ENCODE measurements around the gene DDX42. TPM values are rescaled to one million over a fixed set of nuclear protein-coding genes. Genes with fewer than 3 reads are reported as not detected.
A peak's percentile ranks its signal among the peaks of the same experiment; 100 is the strongest.

DDX42 gene
- total and polyA plus RNA-seq, 2 of the 13 experiments (the other 11 are each of a cell fraction or from before 2014, with no cell fraction given): 87.2 to 92.9 TPM

DNA sequence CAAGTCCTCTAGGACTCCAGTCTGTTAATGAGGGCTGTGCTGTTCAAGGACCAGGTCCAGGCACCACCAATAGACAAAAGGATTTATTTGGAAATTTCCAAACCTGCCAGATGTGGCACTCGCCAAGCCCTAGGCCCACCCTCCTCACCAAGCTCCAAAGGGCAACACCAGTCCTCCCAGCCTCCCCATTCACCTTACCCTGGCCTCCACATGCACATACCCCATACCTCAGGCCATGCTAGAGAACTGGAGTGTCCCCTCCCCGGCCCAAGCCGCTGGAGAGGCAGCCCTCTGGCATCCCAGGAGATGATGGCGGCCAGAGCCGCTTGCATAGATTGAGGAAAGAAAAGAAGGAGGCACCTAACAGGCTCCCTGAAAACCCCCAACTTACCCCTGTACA lies 58.0 kb downstream of the DDX42 start (continued):
- TF ChIP-seq ZNF431 (CRISPR knock-in tag; IDR thresholded peaks at IDR 0.05; ENCODE audit: borderline replicate concordance, low read depth) (no peak), ZSCAN25 (CRISPR knock-in tag; IDR thresholded peaks at IDR 0.05) (no peak)

DNA sequence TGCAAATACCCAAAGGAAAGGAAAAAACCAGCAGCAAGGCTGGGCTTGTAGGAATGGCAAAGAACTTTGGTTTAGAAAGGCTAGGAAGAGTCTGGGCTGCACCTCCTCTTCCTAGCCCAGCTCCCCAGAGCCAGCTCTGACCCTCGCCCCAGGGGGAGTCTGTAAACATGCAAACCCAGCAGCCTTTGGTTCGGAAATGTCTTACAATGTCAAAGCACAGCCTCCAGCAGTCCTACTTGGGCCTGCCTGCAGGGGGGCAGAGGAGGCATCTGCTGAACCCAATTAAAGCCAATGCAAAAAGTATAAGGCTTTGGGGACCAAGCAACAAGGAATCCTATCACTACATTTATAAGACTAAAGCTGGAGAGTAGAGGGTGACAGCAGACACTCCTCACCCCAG lies 58.5 kb downstream of the DDX42 start:
- peak; percentile 10; the same call in 2 of the 3 replicates for ATAC-seq
- intact Hi-C loops (cut with micrococcal nuclease; ENCODE audit: unreplicated experiment) (no loop called here), in situ Hi-C loops (cut with HindIII; ENCODE audit: extremely low pct_ligation_motif_present, low pct_unique_long_range_greater_than_20kb) (no loop called here)
- Histone ChIP-seq H3K79me2 (ENCODE audit: insufficient read depth, low read length) (peaks cover 28% of the 10 kb centered on the region), H4K20me1 (ENCODE audit: insufficient read depth, low read length) (0 out of 2 replicates have a peak, but pooled peaks cover 2% of the 10 kb centered on the region), H3K27me3 (ENCODE audit: control insufficient read depth in 1 of 2, insufficient read depth in 2 of 2, low read length in 2 of 2) (no peaks in the 10 kb centered on the region; a peak in 1 of 5 replicates), H3K4me2 (ENCODE audit: low read depth, low read length) (no peak overlapping the region), H3K36me3 (replicated peaks in 1 of 2; ENCODE audit: control insufficient read depth in 1 of 2, insufficient read depth in 2 of 2, low read length in 2 of 2) (peaks cover 60 to 82% of the 10 kb centered on the region in 2 experiments), H2AFZ (ENCODE audit: low read length) (no peak overlapping the region), H3K4me3 (replicated peaks in 1 of 3; ENCODE audit: insufficient read depth in 1 of 3, low read depth in 2 of 3, low read length in 3 of 3) (no peak overlapping the region), H3K4me1 (ENCODE audit: insufficient read depth, low read length) (peaks cover 19% of the 10 kb centered on the region), H3K27ac (ENCODE audit: extremely low read length, insufficient read depth, low read length) (no peak overlapping the region), H3K9me3 (ENCODE audit: low read length) (no peaks in the 10 kb centered on the region), H3K9ac (ENCODE audit: insufficient read depth, low read depth, low read length) (no peak overlapping the region)
- no peak for DNase-seq (ENCODE audit: low spot score)
- ChIA-PET POLR2A (interaction anchor here (1.1 to 5.2 kb wide), 3 partner anchors 9 to 211 kb away, joined by 4 to 30 read pairs (median 13); partner anchors contain the start of genes CCDC47, DDX42 and MAP3K3), CTCF (ENCODE audit: low intra/inter-chr PET ratio, low total read pairs) (no interaction called here)
- FAIRE-seq: no peak
- WGBS (ENCODE audit: low lambda C conversion rate): 94% methylated on average over 2 of the region's 2 CpGs
- TSS peak; percentile 26 for BruUV-seq (replicated peaks)
- no peak for TF ChIP-seq SRSF9 (IDR thresholded peaks at IDR 0.05; ENCODE audit: borderline replicate concordance, insufficient read depth, low read depth, low read length, poor library complexity, severe bottlenecking)
- TF ChIP-seq ZNF3 (CRISPR knock-in tag; IDR thresholded peaks at IDR 0.05): no peak
- no peak for TF ChIP-seq TEAD3 (CRISPR knock-in tag; optimal IDR thresholded peaks at IDR 0.05; ENCODE audit: borderline replicate concordance)
- TF ChIP-seq, protein P1, sequence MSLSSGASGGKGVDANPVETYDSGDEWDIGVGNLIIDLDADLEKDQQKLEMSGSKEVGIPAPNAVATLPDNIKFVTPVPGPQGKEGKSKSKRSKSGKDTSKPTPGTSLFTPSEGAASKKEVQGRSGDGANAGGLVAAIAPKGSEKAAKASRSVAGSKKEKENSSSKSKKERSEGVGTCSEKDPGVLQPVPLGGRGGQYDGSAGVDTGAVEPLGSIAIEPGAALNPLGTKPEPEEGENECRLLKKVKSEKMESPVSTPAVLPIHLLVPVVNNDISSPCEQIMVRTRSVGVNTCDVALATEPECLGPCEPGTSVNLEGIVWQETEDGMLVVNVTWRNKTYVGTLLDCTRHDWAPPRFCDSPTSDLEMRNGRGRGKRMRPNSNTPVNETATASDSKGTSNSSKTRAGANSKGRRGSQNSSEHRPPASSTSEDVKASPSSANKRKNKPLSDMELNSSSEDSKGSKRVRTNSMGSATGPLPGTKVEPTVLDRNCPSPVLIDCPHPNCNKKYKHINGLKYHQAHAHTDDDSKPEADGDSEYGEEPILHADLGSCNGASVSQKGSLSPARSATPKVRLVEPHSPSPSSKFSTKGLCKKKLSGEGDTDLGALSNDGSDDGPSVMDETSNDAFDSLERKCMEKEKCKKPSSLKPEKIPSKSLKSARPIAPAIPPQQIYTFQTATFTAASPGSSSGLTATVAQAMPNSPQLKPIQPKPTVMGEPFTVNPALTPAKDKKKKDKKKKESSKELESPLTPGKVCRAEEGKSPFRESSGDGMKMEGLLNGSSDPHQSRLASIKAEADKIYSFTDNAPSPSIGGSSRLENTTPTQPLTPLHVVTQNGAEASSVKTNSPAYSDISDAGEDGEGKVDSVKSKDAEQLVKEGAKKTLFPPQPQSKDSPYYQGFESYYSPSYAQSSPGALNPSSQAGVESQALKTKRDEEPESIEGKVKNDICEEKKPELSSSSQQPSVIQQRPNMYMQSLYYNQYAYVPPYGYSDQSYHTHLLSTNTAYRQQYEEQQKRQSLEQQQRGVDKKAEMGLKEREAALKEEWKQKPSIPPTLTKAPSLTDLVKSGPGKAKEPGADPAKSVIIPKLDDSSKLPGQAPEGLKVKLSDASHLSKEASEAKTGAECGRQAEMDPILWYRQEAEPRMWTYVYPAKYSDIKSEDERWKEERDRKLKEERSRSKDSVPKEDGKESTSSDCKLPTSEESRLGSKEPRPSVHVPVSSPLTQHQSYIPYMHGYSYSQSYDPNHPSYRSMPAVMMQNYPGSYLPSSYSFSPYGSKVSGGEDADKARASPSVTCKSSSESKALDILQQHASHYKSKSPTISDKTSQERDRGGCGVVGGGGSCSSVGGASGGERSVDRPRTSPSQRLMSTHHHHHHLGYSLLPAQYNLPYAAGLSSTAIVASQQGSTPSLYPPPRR (CRISPR knock-in tag; IDR thresholded peaks at IDR 0.05; ENCODE audit: borderline replicate concordance): no peak
- TF ChIP-seq FOSL2 (CRISPR knock-in tag; IDR thresholded peaks at IDR 0.05): no peak
- no peak for TF ChIP-seq RFX5 (IDR thresholded peaks at IDR 0.05; ENCODE audit: low read depth, low read length)
- TF ChIP-seq JUN (CRISPR knock-in tag; IDR thresholded peaks at IDR 0.05): no peak
- TF ChIP-seq ZMYM3 (CRISPR knock-in tag; IDR thresholded peaks at IDR 0.05): no peak
- TF ChIP-seq, protein P2, sequence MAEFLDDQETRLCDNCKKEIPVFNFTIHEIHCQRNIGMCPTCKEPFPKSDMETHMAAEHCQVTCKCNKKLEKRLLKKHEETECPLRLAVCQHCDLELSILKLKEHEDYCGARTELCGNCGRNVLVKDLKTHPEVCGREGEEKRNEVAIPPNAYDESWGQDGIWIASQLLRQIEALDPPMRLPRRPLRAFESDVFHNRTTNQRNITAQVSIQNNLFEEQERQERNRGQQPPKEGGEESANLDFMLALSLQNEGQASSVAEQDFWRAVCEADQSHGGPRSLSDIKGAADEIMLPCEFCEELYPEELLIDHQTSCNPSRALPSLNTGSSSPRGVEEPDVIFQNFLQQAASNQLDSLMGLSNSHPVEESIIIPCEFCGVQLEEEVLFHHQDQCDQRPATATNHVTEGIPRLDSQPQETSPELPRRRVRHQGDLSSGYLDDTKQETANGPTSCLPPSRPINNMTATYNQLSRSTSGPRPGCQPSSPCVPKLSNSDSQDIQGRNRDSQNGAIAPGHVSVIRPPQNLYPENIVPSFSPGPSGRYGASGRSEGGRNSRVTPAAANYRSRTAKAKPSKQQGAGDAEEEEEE (CRISPR knock-in tag; IDR thresholded peaks at IDR 0.05; ENCODE audit: borderline replicate concordance): no peak
- TF ChIP-seq HMGA1 (CRISPR knock-in tag; conservative IDR thresholded peaks at IDR 0.05): no peak
- TF ChIP-seq NFIB (CRISPR knock-in tag; IDR thresholded peaks at IDR 0.05; ENCODE audit: borderline replicate concordance): 0 out of 2 replicates have a peak, but pooled peaks have one; percentile 13
- TF ChIP-seq, protein P3, sequence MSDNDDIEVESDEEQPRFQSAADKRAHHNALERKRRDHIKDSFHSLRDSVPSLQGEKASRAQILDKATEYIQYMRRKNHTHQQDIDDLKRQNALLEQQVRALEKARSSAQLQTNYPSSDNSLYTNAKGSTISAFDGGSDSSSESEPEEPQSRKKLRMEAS (IDR thresholded peaks at IDR 0.05): no peak
- TF ChIP-seq ZNF530 (CRISPR knock-in tag; IDR thresholded peaks at IDR 0.05; ENCODE audit: low read depth): no peak
